Activated CD4-positive, alpha-beta T cell treated with anti-CD3 and anti-CD28 coated beads, Interleukin-2, Interleukin-4, amounts not matched to agents 100 ng/mL and 50 ng/mL, durations not matched to agents 16 hours and 8 hours (primary cell): ENCODE measurements around the gene KIRREL1.

Experiments
- DNase-seq: peaks from one replicate; pipeline ENCODE4 v3.0.0-alpha.2; 2020; ENCODE audit warnings: low spot score

Gene KIRREL1

DNA sequence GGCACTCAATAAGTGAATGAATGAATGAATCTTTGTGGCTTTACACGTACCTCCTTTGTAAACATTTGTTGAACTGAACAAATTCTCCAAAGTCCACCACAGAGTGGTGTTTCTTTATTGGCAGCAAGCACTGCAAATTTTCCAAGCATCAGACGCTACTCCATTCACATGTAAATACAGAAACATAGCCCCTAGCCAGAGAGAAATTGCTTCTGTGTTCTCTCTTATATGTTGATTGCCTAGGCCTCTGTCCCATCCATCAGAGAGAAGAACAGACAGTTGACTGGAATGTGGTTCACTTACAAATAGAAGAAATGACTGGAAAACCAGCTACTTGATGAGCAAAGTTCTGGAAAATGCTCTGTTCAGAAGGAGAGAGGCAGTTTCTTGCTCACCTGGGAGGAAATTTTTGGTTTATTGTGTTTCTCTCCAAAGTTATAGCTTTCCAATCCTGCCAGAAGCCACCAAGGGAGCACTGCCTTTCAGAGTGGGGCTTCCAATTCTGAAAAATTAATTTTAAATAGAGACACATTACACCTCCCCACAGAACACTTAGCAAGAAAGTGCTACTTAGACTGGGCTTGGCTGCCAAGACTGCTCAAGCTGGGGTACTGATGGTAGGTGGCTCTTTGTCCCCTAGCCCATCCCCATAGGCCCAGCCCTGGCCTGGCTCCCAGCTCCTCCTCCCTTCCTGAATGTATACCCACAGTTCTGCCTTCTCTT is 18.1 kb upstream of the KIRREL1 start:
- no peak for DNase-seq

- DNase-seq = no peak
These were observed 16.6 kb upstream of the KIRREL1 start for GRCh38 chr1:157976888-157977287.

- no peak for DNase-seq
These were observed 14.7 kb upstream of the KIRREL1 start for GRCh38 chr1:157978586-157979403.

DNA sequence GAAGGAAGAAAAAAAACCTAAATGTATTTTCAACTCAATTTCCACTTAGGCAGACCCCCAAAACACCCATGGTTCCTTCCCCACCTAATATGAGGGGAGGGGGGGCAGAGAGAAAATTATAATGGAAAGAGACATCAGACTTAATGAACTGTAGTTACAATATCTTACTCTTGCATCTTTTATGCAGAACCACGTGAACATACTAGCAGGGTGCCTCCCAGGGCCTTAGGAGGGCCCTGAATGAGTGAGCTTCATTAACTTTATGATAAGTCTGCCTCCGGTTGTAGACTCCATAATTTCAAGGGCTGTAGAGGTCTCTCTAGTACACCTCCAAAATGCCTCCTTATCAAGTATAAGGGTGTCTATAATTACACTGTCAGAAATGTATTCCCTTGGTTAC is 11.3 kb upstream of the KIRREL1 start:
- no peak for DNase-seq

- no peak for DNase-seq
These were observed 9.7 kb upstream of the KIRREL1 start for GRCh38 chr1:157983787-157984186.

DNA sequence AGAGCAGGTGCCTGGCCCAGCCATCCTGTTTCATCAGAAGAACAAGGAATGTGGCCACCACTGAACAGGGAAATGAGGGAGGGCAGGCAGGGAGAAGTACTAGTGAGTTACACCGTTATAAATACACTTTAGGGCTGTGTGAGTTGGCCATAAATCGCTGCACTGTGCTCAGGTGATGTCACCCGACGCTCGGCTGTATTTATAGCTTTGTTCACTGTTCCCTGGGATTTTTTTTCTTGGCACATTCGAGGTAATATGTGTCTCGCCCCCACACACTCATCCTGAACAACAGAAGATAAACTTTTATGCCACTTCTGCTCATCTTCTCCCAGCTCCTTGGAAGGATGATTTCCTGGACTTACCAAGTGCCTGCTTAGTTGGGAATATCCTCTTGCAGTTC is 9.0 kb upstream of the KIRREL1 start:
- DNase-seq = no peak

DNA sequence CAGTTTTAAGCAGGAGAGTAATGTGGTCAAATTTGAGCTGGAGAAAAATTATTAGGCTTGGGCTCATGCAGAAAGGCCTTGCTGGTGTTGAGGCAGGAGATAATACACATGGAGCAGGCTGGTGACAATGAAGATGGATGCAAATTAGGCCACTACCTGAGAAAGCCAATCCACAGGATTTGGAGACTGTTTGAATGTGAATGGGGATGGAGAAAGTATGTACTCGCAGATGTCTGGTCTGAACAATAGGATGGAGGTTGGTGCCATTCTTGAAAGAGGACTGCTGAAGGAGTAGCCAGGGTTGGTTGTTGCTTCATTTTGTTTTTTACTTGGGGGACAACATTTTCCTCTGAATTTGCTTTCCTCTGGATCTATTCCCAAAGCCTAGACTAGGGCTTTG is 8.0 kb upstream of the KIRREL1 start:
- no peak for DNase-seq

DNA sequence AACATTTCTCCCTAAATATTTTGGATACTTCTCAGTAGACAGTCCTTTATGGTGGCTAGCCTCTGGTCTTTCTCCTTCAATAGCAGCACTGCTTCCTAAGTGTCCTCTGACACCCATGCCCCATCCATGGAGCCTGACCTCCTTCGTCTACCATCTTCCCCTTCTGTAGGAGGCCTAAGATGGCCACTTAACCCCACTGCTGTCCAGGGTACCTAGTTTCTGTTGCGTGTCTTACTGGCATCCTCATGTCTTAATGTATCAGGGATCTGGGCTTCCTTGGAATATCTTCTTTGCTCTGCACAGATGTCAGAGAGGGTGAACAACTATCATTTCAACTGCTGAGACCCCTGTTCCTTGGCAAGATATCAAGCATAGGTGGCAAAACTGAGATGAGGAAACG is 5.4 kb upstream of the KIRREL1 start:
- no peak for DNase-seq

DNA sequence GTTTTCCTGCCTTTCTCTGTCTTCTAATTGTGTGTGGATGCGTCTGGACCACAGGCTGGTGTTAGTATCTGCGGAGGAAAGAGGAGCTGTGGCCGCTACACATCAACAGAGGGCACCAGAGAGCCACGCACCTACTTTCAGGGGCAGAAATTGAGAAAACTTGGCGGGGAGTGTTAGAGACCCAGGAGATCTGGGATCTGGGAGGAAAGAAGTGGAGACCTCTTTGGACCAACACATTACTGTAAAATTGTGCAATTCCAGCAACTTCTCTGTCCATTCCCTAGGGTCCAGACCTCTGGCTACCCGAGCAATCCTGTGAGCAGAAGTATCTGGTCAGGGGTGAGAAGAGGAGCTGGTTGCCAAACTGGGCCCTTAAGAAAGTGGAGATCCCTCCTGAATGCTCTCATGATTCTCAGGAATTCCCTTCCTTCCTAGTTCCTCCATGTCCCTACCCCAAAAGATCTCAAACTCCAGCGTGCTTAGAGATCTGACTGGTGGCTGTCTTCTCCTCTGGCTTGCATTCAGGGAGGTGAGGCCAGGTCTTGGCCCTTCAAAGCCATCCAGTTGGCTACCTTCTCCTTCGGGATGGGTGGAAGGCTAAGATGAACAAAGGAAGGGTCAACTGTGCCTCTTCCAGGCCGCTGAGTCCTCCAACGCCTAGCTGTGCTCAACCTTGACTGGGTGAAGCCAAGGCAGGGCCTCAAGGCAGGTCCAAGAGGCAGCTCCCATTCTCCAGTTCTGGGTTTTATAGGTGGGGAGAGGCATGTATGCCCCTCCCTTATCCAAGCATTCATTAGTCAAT is 1.2 kb upstream of the KIRREL1 start:
- DNase-seq = peak; percentile 42

DNA sequence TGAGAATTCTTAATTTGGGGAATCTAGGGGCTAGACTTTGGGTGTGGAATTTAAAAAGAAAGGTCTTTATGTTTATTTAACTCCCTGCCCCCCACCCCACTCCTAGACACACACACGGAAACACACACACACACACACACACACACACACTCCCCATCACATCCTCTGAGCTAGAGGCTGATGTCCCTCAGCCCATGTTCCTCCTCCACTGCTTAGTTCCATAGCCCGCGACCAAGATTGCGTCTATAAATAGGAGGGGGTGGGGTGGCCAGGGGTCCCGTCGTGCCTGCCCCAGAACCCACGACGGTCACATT is 655 bp upstream of the KIRREL1 start:
- DNase-seq = no peak

DNA sequence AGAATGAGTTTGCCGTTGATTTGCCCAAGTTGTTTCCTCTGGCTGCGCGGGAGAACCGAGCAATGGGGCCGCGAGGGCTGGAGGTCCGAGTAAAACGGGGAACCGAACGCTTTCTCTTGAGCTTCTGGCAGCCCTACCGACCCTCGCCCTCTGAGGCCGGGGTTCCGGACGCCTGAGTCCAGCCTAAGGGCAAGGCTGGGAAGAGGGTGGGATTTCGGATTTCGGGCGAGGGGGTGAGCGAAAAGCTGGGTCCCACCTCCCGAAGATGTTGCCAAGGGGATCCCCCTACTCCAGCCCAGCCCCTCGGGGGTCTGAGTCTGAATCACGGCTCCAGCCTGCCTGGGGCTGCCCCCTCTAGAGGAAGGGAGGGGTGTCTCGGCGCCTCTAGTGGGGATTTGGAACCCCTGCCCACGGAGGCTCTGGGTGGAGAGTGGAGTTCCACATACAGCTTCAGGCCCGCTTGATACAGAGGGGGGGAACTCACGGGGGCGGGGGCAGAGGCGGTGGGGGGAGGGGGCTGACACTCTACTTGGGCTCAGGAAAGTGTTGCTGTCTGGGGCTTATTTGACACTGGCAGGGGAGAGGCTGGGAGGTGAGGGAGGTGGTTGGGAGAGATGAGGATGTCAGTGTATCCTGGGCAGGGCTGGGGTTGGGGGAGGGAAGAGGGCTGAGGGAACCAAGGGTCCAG is 617 bp downstream of the KIRREL1 start:
- DNase-seq = no peak

GRCh38 chr1:157994704-157995582 is 1.5 kb downstream of the KIRREL1 start:
- no peak for DNase-seq

DNA sequence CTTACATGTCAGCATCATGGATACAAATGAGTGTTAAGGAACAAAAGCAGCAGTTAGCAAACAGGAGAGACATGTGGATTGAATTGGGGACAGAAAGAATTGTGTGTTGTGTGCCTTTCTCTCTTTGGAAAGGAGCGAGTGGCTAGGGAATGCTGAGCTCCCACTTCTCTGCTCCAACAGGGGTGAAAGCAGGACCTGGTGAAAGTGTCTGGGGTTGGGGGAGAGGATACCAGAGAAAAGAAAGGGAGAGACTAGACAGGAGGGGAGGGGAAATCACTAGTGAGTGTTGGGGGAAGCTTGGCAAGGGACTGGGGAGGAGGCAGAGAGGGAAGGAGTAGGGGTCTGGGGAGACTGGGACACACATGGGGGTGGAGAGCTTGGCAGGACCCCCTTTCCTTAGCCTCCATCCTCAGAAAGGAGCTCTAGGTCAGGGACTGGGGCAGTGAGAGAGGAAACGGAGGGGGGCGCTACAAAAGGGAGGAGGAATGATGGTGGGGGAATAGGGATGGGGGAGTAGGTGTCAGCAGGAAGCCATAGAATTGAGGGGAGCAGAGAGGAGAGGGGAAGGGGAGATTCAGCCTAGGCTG is 2.2 kb downstream of the KIRREL1 start:
- no peak for DNase-seq

GRCh38 chr1:157996433-157996832 is 3.0 kb downstream of the KIRREL1 start:
- no peak for DNase-seq

DNA sequence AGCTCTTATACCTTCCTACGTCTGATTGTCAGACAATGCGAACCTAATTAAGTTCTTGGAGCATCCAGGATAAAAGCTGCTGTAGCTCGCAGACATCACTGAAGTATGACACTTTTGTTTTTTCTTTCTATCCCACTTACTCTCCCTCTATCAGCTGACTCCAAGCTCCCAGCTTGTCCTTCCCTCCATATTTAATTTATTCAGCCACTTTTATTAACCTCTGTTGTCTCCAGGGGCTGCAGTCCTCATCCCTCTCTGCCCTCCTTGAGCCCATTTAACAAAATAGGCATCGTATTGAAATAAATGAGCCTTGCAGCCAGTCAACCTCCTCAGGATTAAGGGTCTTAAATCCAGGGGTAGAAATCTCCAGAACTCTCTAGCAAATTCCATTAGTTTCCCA is 7.1 kb downstream of the KIRREL1 start:
- no peak for DNase-seq

DNA sequence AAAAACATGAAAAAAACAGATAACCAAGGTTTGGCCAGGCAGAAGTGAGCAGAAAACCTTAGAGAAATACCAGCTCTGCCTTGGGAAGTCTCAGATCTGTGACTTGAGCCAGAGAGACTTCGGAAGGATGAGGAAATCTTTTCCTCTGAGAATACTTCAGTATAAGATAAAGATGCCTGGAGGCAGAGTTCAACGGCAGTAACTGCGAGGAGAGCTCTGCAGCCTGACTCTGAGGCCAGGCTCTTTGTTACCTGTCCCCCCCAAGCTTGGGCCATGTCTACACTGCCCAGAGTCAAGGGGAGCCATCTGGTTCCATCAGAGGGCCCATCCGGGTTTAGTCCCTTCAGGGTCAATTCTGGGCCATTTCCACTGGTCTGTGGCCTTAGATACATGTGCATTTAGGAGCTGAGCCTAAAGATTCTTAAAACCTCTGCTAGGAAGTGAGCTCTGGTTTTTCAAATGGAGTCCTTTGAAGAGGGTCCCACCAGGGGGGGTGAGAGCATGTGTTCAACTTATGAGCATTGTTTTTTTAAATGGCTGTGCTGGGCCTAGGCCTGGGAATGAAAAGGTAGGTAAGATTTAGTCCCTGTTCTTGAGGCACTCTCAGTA is 8.7 kb downstream of the KIRREL1 start:
- no peak for DNase-seq

- DNase-seq = no peak
These were observed 9.4 kb downstream of the KIRREL1 start for GRCh38 chr1:158002631-158003405.

DNA sequence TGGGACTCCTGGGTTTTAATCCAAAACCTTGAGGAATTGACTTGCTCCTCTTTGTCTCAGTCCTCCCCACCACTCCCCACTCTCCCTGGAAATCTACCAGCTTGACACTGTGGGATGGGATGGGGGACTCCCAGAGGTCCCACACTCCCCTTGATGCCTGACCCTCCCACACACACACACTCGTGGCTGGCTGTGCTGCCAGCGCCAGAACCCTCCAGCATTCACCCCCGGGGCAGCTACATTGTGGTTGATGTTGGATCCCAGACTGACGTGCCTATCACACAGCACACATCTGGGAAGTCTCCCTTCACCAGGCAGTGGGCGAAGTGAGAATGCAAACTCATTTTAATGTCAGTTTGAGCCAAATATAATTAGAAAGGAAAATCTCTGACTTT is 10.0 kb downstream of the KIRREL1 start:
- DNase-seq = no peak

DNA sequence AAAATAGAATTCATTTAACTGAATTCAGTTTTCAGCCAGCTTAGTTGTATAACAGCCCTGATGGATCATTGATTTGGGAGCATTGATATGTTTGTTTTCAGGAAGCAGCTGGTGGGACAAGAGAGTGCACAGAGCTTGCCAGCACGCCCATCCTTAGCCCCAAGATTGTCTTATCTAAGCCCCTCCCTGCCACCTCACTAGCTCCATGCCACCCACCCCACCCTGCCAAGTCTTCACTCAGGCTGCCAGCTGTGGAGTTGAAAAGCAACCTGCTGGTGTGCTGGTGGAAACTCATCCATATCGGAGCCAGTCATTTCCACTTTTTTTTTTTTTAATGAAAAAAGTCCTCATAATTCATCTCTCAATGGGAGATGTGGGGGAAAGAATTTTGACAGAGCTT is 11.8 kb downstream of the KIRREL1 start:
- DNase-seq = no peak

DNA sequence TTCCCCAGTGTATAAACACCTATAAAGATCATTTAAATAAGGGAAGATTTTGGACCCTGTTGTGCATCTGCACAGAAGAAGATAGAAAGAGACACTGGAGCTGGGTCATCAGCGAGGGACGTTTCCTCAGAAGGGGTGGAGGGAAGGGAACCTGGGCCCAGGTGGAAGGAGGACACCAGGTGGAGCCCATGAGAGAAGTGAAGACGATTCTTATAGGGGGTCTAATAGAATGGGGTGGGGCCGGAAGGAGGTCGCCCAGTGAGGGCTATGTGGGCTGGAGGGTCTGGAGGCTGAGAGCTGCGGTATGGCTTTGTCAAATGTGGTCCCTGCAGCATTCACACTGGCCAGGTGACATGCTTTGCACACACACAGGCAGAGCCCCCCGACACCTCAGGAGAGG is 13.7 kb downstream of the KIRREL1 start:
- DNase-seq = no peak
